HUES48 (cell line): ENCODE measurements around the gene RNF43.

Experiments
- H3K27ac ChIP-seq: one replicate; pipeline ENCODE4 v1.7.0; 2013; ENCODE audit warnings: low read depth, low read length, inconsistent platforms
- H3K27me3 ChIP-seq: 2 replicates; pipeline ENCODE4 v1.6.1; 2013; ENCODE audit warnings: mild to moderate bottlenecking, low read length; ENCODE audit not compliant: control insufficient read depth, insufficient read depth
- H3K36me3 ChIP-seq: 2 replicates; pipeline ENCODE4 v1.6.1; 2013; ENCODE audit warnings: low read length; ENCODE audit not compliant: control insufficient read depth, insufficient read depth
- H3K4me1 ChIP-seq: 2 replicates; pipeline ENCODE4 v1.6.1; 2013; ENCODE audit warnings: mild to moderate bottlenecking, low read length; ENCODE audit not compliant: control insufficient read depth, insufficient read depth
- H3K4me3 ChIP-seq: 2 replicates; pipeline ENCODE4 v1.5.1; 2013; ENCODE audit warnings: mild to moderate bottlenecking, low read depth, low read length
- H3K9ac ChIP-seq: 2 replicates; pipeline ENCODE4 v1.6.1; 2013; ENCODE audit warnings: mild to moderate bottlenecking, low read depth, low read length, moderate library complexity
- H3K9me3 ChIP-seq: 2 replicates; pipeline ENCODE4 v1.6.1; 2013; ENCODE audit warnings: low read length; ENCODE audit not compliant: control insufficient read depth, insufficient read depth

Gene RNF43

DNA sequence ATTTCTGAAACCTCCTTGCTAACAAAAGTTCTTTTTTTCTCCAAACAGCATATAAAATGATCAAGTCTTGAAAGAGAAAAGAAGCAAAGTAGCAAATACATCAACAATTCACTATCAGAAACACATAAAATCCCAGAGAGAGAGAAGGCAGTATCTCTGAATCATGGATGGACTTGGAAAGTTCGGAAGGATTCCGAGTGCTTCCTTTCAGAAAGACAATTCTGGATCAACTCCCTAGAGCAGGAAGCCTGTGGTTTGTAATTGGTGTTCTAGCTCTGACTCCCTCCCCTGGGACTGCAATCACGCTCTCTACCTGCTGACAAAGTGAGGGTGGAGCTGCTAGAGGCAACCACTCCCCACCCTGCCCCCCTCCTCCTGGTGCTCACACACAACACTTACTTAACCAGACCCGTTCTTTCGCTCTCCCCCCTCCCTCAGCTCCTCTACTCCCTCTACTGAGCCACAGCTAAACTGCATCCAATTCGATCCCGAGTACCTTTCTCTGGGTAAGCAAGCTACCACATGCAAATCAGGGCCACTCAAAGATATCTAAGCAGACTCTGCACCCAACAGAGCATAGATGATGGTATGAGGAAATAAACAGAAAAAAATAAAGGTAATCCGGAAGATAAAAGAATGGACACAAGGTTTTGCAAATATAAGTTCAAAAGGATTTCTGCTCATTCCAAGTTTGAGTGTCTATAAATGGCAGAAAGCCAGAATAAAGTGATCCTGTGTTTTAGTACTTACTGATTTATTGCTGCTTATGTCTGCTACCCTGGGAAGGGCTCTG lies at the start of gene RNF43:
TSS of gene RNF43 (minus strand) at position 235 of the 793 bp plus-strand sequence. CDS start 1,957 bp downstream, outside the sequence.
- H3K4me3 ChIP-seq = peak within 1 kb of the TSS; percentile 62
- no peaks in the 10 kb centered on the region; the same call in 1 of the 2 replicates for H3K27me3 ChIP-seq
- H3K27ac ChIP-seq = peak within 1 kb of the TSS; percentile 82
- H3K36me3 ChIP-seq = no peaks in the 10 kb centered on the region
- H3K4me1 ChIP-seq = peaks cover 15% of the 10 kb centered on the region
- H3K9ac ChIP-seq = peak within 1 kb of the TSS; percentile 28
- H3K9me3 ChIP-seq = no peaks in the 10 kb centered on the region

DNA sequence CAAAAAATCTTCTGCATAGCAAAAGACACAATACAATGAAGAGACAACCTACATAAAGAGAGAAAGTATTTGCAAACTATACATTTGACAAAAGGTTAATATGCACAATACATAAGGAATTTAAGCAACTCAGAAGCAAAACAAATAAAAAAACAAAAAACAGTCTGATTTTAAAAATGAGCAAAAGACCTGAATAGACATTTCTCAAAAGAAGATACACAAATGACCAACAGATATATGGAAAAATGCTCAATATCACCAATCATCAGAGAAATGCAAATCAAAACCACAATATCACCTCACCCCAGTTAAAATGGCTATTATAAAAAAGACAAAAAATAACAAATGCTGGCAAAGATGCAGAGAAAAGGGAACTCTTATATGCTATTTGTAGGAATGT lies 38.2 kb upstream of the RNF43 start:
- no peaks in the 10 kb centered on the region for H3K4me1 ChIP-seq
- no peaks in the 10 kb centered on the region for H3K27me3 ChIP-seq
- H3K9me3 ChIP-seq = no peaks in the 10 kb centered on the region
- H3K36me3 ChIP-seq = no peaks in the 10 kb centered on the region
- H3K4me3 ChIP-seq = no peak overlapping the region
- no peak overlapping the region for H3K27ac ChIP-seq
- no peak overlapping the region for H3K9ac ChIP-seq

DNA sequence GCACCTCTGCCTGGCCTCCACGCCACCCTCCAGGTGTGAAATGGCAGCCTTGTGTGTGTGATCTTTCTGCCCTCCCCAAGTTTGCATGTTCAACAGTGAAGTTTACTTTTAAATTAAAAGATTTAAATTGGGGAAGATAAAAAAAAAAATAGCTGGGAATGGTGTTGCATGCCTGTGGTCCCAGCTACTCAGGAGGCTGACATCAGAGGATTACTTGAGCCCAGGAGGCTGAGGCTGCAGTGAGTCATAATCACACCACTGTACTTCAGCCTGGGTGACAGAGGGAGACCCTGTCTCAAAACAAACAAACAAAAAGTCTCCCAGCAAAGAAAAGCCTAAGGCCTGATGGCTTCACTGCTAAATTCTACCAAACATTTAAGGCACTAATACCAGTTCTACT lies 35.4 kb upstream of the RNF43 start:
- Histone ChIP-seq H3K4me1 (no peaks in the 10 kb centered on the region), H3K4me3 (no peak overlapping the region), H3K9ac (no peak overlapping the region), H3K27me3 (no peaks in the 10 kb centered on the region), H3K27ac (no peak overlapping the region), H3K9me3 (no peaks in the 10 kb centered on the region), H3K36me3 (no peaks in the 10 kb centered on the region)

DNA sequence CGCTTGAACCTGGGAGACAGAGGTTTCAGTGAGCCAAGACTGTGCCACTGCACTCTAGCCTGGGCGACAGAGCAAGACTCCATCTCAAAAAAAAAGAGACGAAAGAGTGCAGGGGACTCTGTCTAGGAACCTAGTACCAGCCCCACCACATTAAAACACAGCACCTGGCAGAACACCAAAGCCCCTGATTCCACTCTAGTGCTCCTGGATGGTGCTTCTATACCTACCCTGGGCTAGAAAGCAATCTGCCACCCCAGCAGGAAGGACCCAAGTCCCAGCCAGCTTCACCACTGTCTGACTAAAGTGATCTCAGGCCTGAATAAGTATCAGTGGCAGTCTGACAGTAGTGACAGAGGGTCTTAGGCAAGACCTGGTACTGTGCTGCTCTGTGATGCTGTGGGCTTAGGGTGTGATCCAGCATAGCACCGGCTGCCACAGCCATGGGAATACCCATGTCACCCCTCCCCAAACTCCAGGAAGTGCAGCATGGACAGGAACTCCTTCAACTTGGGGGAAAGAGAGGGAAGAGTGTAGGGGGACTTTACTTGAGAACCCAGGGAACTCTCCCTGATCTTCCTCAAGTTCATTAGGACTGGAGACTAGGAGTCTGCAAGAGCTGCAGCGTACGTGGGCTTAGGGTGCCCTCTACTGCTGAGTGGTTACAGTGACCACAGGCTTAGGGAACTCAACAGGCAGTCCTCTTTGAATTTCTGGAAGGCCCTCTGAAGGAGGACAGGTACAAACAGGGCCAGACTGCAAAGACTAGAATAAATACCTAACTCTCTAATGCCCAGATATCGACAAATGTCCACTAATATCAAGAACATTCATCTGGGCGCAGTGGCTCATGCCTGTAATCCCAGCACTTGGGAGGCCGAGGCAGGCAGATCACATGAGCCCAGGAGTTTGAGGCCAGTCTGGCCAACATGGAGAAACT lies 30.0 kb upstream of the RNF43 start:
- H3K4me1 ChIP-seq = peaks cover 7% of the 10 kb centered on the region
- no peaks in the 10 kb centered on the region for H3K27me3 ChIP-seq
- H3K4me3 ChIP-seq = no peak overlapping the region
- H3K27ac ChIP-seq = no peak overlapping the region
- H3K9ac ChIP-seq = no peak overlapping the region
- H3K36me3 ChIP-seq = no peaks in the 10 kb centered on the region
- no peaks in the 10 kb centered on the region for H3K9me3 ChIP-seq

DNA sequence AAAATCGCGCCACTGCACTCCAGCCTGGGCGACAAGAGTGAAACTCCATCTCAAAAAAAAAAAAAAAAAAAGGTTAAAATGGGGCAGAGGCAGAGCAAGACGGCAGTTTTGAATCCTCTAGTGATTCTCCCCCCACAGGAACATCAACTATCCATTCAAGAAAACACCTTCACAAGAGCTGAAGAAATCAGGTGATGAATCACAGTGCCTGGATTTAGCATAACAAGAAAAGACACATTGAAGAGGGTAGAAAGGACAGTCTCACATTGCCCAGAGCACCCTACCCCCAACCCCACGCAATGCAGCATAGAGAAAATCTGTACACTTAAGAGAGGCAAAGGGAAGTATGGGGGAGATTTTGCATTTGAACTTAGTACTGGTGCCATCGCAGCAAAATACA lies 28.8 kb upstream of the RNF43 start:
- H3K36me3 ChIP-seq = no peaks in the 10 kb centered on the region
- no peaks in the 10 kb centered on the region for H3K9me3 ChIP-seq
- no peaks in the 10 kb centered on the region for H3K27me3 ChIP-seq
- H3K9ac ChIP-seq = no peak overlapping the region
- H3K4me1 ChIP-seq = peaks cover 7% of the 10 kb centered on the region
- no peak overlapping the region for H3K4me3 ChIP-seq
- H3K27ac ChIP-seq = no peak overlapping the region

DNA sequence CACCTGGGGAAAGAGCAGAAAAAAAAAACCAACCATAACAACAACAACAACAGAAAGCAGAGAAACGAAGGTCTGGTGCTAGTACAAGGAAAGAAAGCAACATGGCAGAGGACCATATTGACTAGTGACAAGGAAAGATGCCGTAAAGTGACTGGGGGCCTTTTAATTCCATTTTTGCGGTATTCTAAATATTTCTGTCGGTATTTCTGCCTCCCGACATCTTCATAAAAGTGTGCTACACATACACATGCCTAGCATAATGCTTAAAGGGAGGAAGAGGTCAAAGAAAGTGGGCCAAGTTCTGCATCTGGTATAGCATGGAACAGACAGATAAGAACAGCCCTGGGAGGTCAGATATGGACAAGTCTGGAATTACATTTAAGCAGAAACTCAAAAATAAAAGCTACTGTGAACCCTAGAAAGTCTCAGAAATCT lies 19.5 kb upstream of the RNF43 start:
- Histone ChIP-seq H3K27ac (no peak overlapping the region), H3K4me3 (no peak overlapping the region), H3K4me1 (no peaks in the 10 kb centered on the region), H3K9ac (no peak overlapping the region), H3K9me3 (no peaks in the 10 kb centered on the region), H3K36me3 (no peaks in the 10 kb centered on the region), H3K27me3 (no peaks in the 10 kb centered on the region)

DNA sequence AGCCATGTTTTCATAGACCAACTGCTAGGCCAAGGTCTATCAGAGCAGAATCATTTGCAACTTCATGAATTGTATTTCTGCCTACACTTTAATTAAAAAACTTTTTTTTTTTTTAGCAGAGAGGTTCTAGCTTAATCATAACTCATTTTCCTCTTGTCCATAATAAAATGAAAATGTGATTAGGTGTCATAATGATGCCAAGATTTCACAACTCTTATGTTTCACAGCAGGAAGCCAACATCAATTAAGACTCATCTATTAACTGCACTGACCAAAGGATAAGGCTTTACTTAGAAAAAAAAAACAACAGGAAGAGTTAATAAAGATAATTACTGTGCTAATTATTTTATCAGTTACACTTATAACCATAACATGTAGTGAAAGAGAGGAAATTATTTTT lies 18.9 kb upstream of the RNF43 start:
- Histone ChIP-seq H3K9ac (no peak overlapping the region), H3K9me3 (no peaks in the 10 kb centered on the region), H3K27ac (no peak overlapping the region), H3K36me3 (no peaks in the 10 kb centered on the region), H3K4me3 (no peak overlapping the region), H3K4me1 (no peaks in the 10 kb centered on the region), H3K27me3 (no peaks in the 10 kb centered on the region)

DNA sequence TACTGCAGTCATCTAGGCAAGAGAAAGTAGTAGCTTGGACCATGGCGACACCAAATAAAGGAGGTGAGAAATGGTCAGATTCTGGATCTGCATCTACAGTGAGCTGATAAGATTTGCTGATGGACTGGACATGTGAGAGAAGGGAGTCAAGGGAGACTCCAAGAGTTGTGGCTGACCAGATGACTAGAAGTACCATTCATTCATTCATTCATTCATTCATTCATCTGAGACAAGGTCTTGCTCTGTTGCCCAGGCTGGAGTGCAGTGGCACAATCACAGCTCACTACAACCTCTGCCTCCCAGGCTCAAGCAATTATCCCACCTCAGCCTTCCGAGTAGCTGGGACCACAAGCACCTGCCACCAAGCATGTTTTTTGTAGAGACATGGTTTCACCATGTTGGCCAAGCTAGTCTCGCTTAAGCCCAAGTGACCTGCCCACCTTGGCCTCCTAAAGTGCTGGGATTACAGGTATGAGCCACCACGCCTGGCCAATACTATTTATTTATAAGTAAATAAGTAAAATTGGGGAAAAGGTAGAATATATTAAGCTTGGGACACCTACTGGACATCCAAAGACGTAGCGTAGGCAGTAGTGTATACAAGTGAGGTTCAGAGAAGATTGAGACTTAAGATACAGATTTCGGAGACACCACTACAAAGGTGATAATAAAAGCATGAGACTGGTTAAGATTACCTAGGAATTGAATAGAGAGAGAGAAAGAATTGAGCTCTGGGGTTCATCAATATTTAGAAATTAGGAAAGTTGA lies 15.7 kb upstream of the RNF43 start:
- no peaks in the 10 kb centered on the region for H3K4me1 ChIP-seq
- H3K27me3 ChIP-seq = no peaks in the 10 kb centered on the region
- H3K9me3 ChIP-seq = no peaks in the 10 kb centered on the region
- no peaks in the 10 kb centered on the region for H3K36me3 ChIP-seq
- H3K4me3 ChIP-seq = no peak overlapping the region
- no peak overlapping the region for H3K27ac ChIP-seq
- H3K9ac ChIP-seq = no peak overlapping the region

DNA sequence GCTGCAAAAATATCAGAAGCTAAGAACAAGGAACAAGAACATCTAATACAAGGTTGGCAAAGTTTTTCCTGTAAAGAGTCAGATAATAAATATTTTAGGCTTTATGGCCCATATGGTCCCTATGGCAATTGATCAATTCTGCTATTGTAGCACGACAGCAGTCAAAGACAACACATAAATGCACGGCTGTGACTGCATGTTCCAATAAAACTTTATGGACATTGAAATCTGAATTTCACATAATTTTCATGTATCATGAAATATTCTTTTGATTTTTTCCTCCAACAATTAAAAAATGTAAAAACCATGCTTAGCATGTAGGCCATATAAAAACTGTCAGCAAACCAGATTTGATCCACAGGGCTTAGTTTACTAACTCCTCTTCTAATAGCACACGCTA lies 10.5 kb upstream of the RNF43 start:
- Histone ChIP-seq H3K36me3 (no peaks in the 10 kb centered on the region), H3K27ac (no peak overlapping the region), H3K27me3 (no peaks in the 10 kb centered on the region), H3K9me3 (no peaks in the 10 kb centered on the region), H3K4me3 (no peak overlapping the region), H3K4me1 (no peaks in the 10 kb centered on the region), H3K9ac (no peak overlapping the region)

DNA sequence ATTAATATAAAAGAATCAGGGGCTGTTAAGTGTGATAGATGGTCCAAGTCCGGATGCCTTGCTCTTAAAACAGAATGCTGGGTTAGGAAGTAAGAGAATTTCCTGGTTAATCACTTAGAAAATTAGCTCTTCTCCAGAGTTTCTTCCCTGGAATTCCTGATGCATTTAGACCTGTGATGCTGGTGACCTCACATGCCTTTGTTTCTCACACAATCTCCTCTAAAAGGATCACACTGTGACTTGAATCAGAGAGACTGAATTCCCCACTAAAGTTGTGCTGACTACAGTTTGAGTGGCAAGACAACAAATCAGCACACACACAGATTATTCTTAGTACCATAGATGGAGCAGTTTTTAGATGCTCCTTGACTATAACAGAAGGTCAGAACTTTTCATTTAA lies 4.4 kb upstream of the RNF43 start:
- no peaks in the 10 kb centered on the region for H3K9me3 ChIP-seq
- no peaks in the 10 kb centered on the region; the same call in 1 of the 2 replicates for H3K27me3 ChIP-seq
- H3K4me3 ChIP-seq = no peak overlapping the region
- no peak overlapping the region for H3K9ac ChIP-seq
- H3K27ac ChIP-seq = no peak overlapping the region
- no peaks in the 10 kb centered on the region for H3K36me3 ChIP-seq
- peaks cover 7% of the 10 kb centered on the region; the same call in 1 of the 2 replicates for H3K4me1 ChIP-seq
